A549 (cell line): ENCODE measurements around the gene XPO6.

Experiments used
- CEBPB ChIP-seq, 2 experiments: fragments of >200 bp in 1 of 2; sonication (Bioruptor Twin) in 1 of 2; formaldehyde crosslinking in 1 of 2; IDR thresholded peaks; 2 replicates each; pipeline ENCODE4 v1.6.1; 2012 to 2016
- HDAC2 ChIP-seq: fragments of 200-600 bp; sonication (generic); IDR thresholded peaks from 2 replicates; pipeline ENCODE4 v1.6.1; 2016
- POLR2A ChIP-seq: IDR thresholded peaks from 2 replicates; pipeline ENCODE4 v1.6.1; 2012; ENCODE audit warnings: mild to moderate bottlenecking, low read length
- RAD21 ChIP-seq, 2 experiments: fragments of >200 bp in 1 of 2; sonication (Bioruptor Twin) in 1 of 2; formaldehyde crosslinking in 1 of 2; IDR thresholded peaks in 1 of 2; conservative IDR thresholded peaks in 1 of 2; 2 replicates in 1 of 2; 3 replicates in 1 of 2; pipeline ENCODE4 v1.6.1; 2012 to 2018; ENCODE audit warnings: inconsistent platforms in 1 of 2
- RFX5 ChIP-seq: fragments of 450-650 bp; IDR thresholded peaks from 2 replicates; pipeline ENCODE4 v1.7.1; 2014; ENCODE audit warnings: antibody characterized with exemption, mild to moderate bottlenecking, moderate library complexity
- ZFP36 ChIP-seq: fragments of 450-650 bp; IDR thresholded peaks from 2 replicates; pipeline ENCODE4 v1.6.1; 2014; ENCODE audit warnings: borderline replicate concordance; ENCODE audit not compliant: partially characterized antibody
- TF ChIP-seq, protein P1 (sequence below): fragments of >200 bp; sonication (Bioruptor Twin); formaldehyde crosslinking; IDR thresholded peaks from 3 replicates; pipeline ENCODE4 v1.5.1; 2016

DNA sequence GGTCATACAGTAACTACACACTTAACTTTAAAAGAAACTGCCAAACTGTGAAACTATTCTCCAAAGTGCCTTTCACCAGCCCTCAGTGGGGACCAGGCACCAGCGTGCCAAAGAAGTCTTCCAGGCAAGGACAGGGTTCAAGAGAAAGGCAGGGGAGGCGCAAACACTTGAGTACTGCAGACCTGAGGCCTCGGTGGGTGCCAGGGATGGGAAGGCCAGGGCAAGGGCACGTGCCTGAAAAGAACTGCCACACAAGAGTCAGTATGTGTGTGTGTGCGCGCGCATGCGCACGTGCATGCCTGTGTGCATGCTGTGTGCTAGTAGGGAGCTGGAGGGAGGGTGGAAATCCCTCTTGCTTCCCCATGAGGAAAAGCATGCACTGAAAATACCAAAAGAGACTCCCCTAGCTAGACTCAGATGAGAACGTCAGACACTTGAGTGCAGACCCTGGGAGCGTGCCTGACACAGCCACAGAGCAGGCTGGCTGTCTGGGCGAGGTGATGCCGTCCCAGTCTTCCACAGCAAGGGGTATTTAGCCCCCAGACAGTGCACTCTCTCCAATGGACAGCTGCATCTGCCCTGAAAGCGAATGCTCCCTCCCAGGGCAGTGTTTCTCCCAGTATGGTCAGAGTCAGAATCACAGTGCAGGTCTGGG, 108.1 kb downstream of the XPO6 start:
- TF ChIP-seq, protein P1, sequence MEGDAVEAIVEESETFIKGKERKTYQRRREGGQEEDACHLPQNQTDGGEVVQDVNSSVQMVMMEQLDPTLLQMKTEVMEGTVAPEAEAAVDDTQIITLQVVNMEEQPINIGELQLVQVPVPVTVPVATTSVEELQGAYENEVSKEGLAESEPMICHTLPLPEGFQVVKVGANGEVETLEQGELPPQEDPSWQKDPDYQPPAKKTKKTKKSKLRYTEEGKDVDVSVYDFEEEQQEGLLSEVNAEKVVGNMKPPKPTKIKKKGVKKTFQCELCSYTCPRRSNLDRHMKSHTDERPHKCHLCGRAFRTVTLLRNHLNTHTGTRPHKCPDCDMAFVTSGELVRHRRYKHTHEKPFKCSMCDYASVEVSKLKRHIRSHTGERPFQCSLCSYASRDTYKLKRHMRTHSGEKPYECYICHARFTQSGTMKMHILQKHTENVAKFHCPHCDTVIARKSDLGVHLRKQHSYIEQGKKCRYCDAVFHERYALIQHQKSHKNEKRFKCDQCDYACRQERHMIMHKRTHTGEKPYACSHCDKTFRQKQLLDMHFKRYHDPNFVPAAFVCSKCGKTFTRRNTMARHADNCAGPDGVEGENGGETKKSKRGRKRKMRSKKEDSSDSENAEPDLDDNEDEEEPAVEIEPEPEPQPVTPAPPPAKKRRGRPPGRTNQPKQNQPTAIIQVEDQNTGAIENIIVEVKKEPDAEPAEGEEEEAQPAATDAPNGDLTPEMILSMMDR, result no peak
- TF ChIP-seq POLR2A (no peak), CEBPB (IDR thresholded peaks at IDR 0.05) (no peak), RFX5 (no peak), HDAC2 (no peak), RAD21 (conservative IDR thresholded peaks at IDR 0.05 in 1 of 2, IDR thresholded peaks at IDR 0.05 in 1 of 2) (no peak), ZFP36 (no peak)
